ENCODE data around the gene HM13. TPM values are rescaled to one million over a fixed set of nuclear protein-coding genes. Genes with fewer than 3 reads are reported as not detected.

Gene HM13
- total and polyA plus RNA-seq, 2 donors (not counting 3 experiments of a cell fraction or from before 2014, with no cell fraction given): 211 to 218 TPM

DNA sequence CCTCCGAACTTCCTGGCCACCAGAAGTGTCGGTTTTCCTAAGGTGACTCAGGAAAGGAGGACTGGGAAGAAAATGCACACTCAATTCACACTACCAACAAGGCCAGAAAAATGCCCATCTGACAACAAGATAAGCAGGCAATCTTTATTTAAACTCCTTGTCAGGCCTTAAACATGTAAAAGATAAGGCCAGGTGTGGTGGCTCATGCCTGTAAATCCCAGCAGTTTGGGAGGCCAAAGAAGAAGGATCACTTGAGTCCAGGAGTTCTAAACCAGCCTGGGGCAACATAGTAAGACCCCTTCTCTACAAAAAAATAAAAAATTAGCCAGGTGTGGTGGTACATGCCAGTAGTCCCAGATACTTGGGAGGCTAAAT lies 83.2 kb downstream of the HM13 start:
- FAIRE-seq: no peak
- Histone ChIP-seq H4K20me1 (replicated peaks; ENCODE audit: control insufficient read depth, extremely low read depth, insufficient read depth, low read length) (no peaks in the 10 kb centered on the region), H3K79me2 (ENCODE audit: control insufficient read depth, insufficient read depth, low read length) (no peaks in the 10 kb centered on the region), H3K9ac (replicated peaks; ENCODE audit: extremely low read depth, insufficient read depth, low read length) (no peak overlapping the region), H3K4me3 (replicated peaks in 1 of 3; ENCODE audit: insufficient read depth in 1 of 3, low read depth in 1 of 3, low read length in 3 of 3) (no peak overlapping the region), H3K27me3 (ENCODE audit: control insufficient read depth in 2 of 2, insufficient read depth in 2 of 2, low read length in 2 of 2) (no peaks in the 10 kb centered on the region), H3K9me1 (replicated peaks; ENCODE audit: control insufficient read depth, extremely low read depth, insufficient read depth, low read length) (no peaks in the 10 kb centered on the region), H2AFZ (ENCODE audit: low read depth, low read length) (no peak overlapping the region), H3K4me1 (ENCODE audit: control insufficient read depth, extremely low read depth, insufficient read depth, low read length) (peaks cover 16% of the 10 kb centered on the region), H3K9me3 (replicated peaks; ENCODE audit: control insufficient read depth, insufficient read depth, low read length) (no peaks in the 10 kb centered on the region), H3K27ac (ENCODE audit: insufficient read depth, low read depth, low read length) (no peak overlapping the region), H3K36me3 (ENCODE audit: control insufficient read depth in 2 of 2, extremely low read depth in 1 of 2, insufficient read depth in 2 of 2, low read length in 2 of 2) (no peaks in the 10 kb centered on the region), H3K4me2 (ENCODE audit: insufficient read depth, low read length) (no peak overlapping the region)
- dilution Hi-C loops (cut with MboI; ENCODE audit: extremely low pct_ligation_motif_present, low sequenced_read_pairs) (no loop called here), intact Hi-C loops (cut with micrococcal nuclease) (no loop called here)
- BruUV-seq (replicated peaks): no TSS peak
- DNase-seq (ENCODE audit: low read depth, low spot score): no peak
- ChIA-PET CTCF (interaction anchor here (0.6 to 1.1 kb wide), 2 partner anchors 15 to 19 kb away, joined by 3 read pairs; no protein-coding TSS in a partner anchor), POLR2A (interaction anchor here (0.7 to 2.6 kb wide), 2 partner anchors 8 to 34 kb away, joined by 4 to 10 read pairs; partner anchors contain the start of gene ID1)
- TF ChIP-seq, protein P1, sequence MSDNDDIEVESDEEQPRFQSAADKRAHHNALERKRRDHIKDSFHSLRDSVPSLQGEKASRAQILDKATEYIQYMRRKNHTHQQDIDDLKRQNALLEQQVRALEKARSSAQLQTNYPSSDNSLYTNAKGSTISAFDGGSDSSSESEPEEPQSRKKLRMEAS (IDR thresholded peaks at IDR 0.05; ENCODE audit: insufficient read depth, insufficient read length): no peak
- TF ChIP-seq JUN (IDR thresholded peaks at IDR 0.05; ENCODE audit: borderline replicate concordance, insufficient read depth, insufficient read length, low read depth) (no peak), FOS (IDR thresholded peaks at IDR 0.05; ENCODE audit: borderline replicate concordance, insufficient read depth, low read length) (no peak), MYC (IDR thresholded peaks at IDR 0.05; ENCODE audit: low read depth, low read length) (no peak), GATA2 (IDR thresholded peaks at IDR 0.05; ENCODE audit: insufficient read depth, insufficient read length, low read depth, low read length) (no peak), EZH2 (IDR thresholded peaks at IDR 0.05; ENCODE audit: borderline replicate concordance, low read depth, low read length, severe bottlenecking) (no peak), POLR2A (IDR thresholded peaks at IDR 0.05; ENCODE audit: low read depth, low read length) (no peak)
- TF ChIP-seq, protein P2, sequence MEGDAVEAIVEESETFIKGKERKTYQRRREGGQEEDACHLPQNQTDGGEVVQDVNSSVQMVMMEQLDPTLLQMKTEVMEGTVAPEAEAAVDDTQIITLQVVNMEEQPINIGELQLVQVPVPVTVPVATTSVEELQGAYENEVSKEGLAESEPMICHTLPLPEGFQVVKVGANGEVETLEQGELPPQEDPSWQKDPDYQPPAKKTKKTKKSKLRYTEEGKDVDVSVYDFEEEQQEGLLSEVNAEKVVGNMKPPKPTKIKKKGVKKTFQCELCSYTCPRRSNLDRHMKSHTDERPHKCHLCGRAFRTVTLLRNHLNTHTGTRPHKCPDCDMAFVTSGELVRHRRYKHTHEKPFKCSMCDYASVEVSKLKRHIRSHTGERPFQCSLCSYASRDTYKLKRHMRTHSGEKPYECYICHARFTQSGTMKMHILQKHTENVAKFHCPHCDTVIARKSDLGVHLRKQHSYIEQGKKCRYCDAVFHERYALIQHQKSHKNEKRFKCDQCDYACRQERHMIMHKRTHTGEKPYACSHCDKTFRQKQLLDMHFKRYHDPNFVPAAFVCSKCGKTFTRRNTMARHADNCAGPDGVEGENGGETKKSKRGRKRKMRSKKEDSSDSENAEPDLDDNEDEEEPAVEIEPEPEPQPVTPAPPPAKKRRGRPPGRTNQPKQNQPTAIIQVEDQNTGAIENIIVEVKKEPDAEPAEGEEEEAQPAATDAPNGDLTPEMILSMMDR (IDR thresholded peaks at IDR 0.05; ENCODE audit: extremely low read depth in 1 of 2, insufficient read depth in 1 of 2, low read depth in 1 of 2, low read length in 2 of 2): no peak

All from endothelial cell of umbilical vein (primary cell).